ENCODE data around the gene NEK2. TPM values are rescaled to one million over a fixed set of nuclear protein-coding genes. Genes with fewer than 3 reads are reported as not detected.
A peak's percentile ranks its signal among the peaks of the same experiment; 100 is the strongest.

NEK2 gene
- total RNA-seq, 2 donors from 2014 or later: 42.3 to 101 TPM

- no peaks in the 10 kb centered on the region for H3K4me1 ChIP-seq (ENCODE audit: control insufficient read depth, insufficient read depth, low read length)
- H3K4me1 Mint-ChIP-seq: peaks cover 11% of the 10 kb centered on the region
- H3K27me3 ChIP-seq (ENCODE audit: control insufficient read depth, insufficient read depth, low read length, poor library complexity, severe bottlenecking): no peaks in the 10 kb centered on the region
- H3K4me3 Mint-ChIP-seq: no peak overlapping the region
- H3K9me3 Mint-ChIP-seq: no peaks in the 10 kb centered on the region
- TF ChIP-seq, protein P1, sequence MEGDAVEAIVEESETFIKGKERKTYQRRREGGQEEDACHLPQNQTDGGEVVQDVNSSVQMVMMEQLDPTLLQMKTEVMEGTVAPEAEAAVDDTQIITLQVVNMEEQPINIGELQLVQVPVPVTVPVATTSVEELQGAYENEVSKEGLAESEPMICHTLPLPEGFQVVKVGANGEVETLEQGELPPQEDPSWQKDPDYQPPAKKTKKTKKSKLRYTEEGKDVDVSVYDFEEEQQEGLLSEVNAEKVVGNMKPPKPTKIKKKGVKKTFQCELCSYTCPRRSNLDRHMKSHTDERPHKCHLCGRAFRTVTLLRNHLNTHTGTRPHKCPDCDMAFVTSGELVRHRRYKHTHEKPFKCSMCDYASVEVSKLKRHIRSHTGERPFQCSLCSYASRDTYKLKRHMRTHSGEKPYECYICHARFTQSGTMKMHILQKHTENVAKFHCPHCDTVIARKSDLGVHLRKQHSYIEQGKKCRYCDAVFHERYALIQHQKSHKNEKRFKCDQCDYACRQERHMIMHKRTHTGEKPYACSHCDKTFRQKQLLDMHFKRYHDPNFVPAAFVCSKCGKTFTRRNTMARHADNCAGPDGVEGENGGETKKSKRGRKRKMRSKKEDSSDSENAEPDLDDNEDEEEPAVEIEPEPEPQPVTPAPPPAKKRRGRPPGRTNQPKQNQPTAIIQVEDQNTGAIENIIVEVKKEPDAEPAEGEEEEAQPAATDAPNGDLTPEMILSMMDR (conservative IDR thresholded peaks at IDR 0.05): peak; percentile 85
- H3K9me3 ChIP-seq (ENCODE audit: control insufficient read depth, low read length): no peaks in the 10 kb centered on the region
- no peak overlapping the region for H3K27ac Mint-ChIP-seq
- H3K36me3 ChIP-seq (ENCODE audit: control insufficient read depth, insufficient read depth, low read length): no peaks in the 10 kb centered on the region
- 27 to 40% methylated on average over 1 to 9 of the region's 9 CpGs for WGBS, 2 experiments (ENCODE audit: insufficient coverage in 1 of 2, insufficient read length in 1 of 2)
- H3K36me3 Mint-ChIP-seq (ENCODE audit: low read depth): no peaks in the 10 kb centered on the region
- DNase-seq: peak; percentile 74
- H3K27me3 Mint-ChIP-seq (ENCODE audit: insufficient read depth): peaks cover 7% of the 10 kb centered on the region
- H3K27ac ChIP-seq (ENCODE audit: low read depth, low read length): no peak overlapping the region
- no peak overlapping the region for H3K4me3 ChIP-seq (ENCODE audit: low read length)
- no peak overlapping the region for H3K9ac ChIP-seq (ENCODE audit: extremely low read depth, low read length, poor library complexity, severe bottlenecking)
Measured at GRCh38 chr1:211680752-211681327, 5.4 kb upstream of the NEK2 start.

- no peaks in the 10 kb centered on the region for H3K9me3 ChIP-seq (ENCODE audit: control insufficient read depth, low read length)
- H3K36me3 ChIP-seq (ENCODE audit: control insufficient read depth, insufficient read depth, low read length): peaks cover 14% of the 10 kb centered on the region
- 89% methylated on average over 2 to 6 of the region's 6 CpGs for WGBS, 2 experiments (ENCODE audit: insufficient coverage in 1 of 2, insufficient read length in 1 of 2)
- Mint-ChIP-seq H3K27ac (no peak overlapping the region), H3K4me3 (no peak overlapping the region), H3K27me3 (ENCODE audit: insufficient read depth) (peaks cover 1% of the 10 kb centered on the region), H3K9me3 (no peaks in the 10 kb centered on the region), H3K36me3 (ENCODE audit: low read depth) (peaks cover 12% of the 10 kb centered on the region), H3K4me1 (peaks cover 16% of the 10 kb centered on the region)
- peaks cover 5% of the 10 kb centered on the region for H3K4me1 ChIP-seq (ENCODE audit: control insufficient read depth, insufficient read depth, low read length)
- H3K9ac ChIP-seq (ENCODE audit: extremely low read depth, low read length, poor library complexity, severe bottlenecking): no peak overlapping the region
- no peak overlapping the region for H3K27ac ChIP-seq (ENCODE audit: low read depth, low read length)
- TF ChIP-seq, protein P1 (conservative IDR thresholded peaks at IDR 0.05): no peak
- DNase-seq: no peak
- H3K27me3 ChIP-seq (ENCODE audit: control insufficient read depth, insufficient read depth, low read length, poor library complexity, severe bottlenecking): no peaks in the 10 kb centered on the region
- no peak overlapping the region for H3K4me3 ChIP-seq (ENCODE audit: low read length)
Measured at GRCh38 chr1:211677659-211678058, 2.2 kb upstream of the NEK2 start.

- peaks cover 16% of the 10 kb centered on the region for H3K36me3 Mint-ChIP-seq (ENCODE audit: low read depth)
- no peak overlapping the region for H3K27ac Mint-ChIP-seq
- peaks cover 5% of the 10 kb centered on the region for H3K4me1 ChIP-seq (ENCODE audit: control insufficient read depth, insufficient read depth, low read length)
- H3K27me3 Mint-ChIP-seq (ENCODE audit: insufficient read depth): no peaks in the 10 kb centered on the region
- no peaks in the 10 kb centered on the region for H3K9me3 Mint-ChIP-seq
- no peak overlapping the region for H3K27ac ChIP-seq (ENCODE audit: low read depth, low read length)
- TF ChIP-seq, protein P1 (conservative IDR thresholded peaks at IDR 0.05): no peak
- no peak overlapping the region for H3K4me3 ChIP-seq (ENCODE audit: low read length)
- DNase-seq: no peak
- no peaks in the 10 kb centered on the region for H3K27me3 ChIP-seq (ENCODE audit: control insufficient read depth, insufficient read depth, low read length, poor library complexity, severe bottlenecking)
- peak overlapping the region; percentile 93 for H3K4me3 Mint-ChIP-seq
- no peaks in the 10 kb centered on the region for H3K9me3 ChIP-seq (ENCODE audit: control insufficient read depth, low read length)
- peaks cover 17% of the 10 kb centered on the region for H3K4me1 Mint-ChIP-seq
- H3K36me3 ChIP-seq (ENCODE audit: control insufficient read depth, insufficient read depth, low read length): peaks cover 14% of the 10 kb centered on the region
- no peak overlapping the region for H3K9ac ChIP-seq (ENCODE audit: extremely low read depth, low read length, poor library complexity, severe bottlenecking)
Measured at GRCh38 chr1:211676761-211677160, 1.3 kb upstream of the NEK2 start.
